ENCODE measurements around the gene C1orf21.

DNA sequence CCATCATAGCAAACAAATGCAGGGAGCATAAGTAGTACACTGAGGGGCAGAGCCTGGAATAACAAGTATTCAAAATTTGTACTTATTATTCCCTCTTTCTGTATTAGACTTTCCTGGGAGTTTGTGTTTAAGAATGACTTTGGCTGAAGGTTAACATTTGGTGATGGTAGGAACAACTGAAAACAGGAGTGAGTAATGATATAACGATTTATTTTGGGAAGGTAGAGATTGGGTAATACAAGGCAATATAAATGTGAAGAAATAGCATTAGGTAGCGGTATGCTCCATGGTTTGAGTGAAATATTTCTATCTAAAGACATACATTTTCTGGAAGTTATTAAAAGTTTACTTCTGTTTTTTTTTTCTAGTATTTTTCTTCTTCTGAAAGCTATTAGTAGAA lies 18.5 kb upstream of the C1orf21 start:
- TF ChIP-seq ZFP3 (CRISPR knock-in tag; IDR thresholded peaks at IDR 0.05) (no peak), OSR1 (CRISPR knock-in tag; IDR thresholded peaks at IDR 0.05) (no peak), RARB (CRISPR knock-in tag; IDR thresholded peaks at IDR 0.05) (no peak), ZNF565 (CRISPR knock-in tag; conservative IDR thresholded peaks at IDR 0.05; ENCODE audit: low read depth) (no peak), BACH2 (CRISPR knock-in tag; IDR thresholded peaks at IDR 0.05; ENCODE audit: borderline replicate concordance) (no peak)
- TF ChIP-seq, protein P1, sequence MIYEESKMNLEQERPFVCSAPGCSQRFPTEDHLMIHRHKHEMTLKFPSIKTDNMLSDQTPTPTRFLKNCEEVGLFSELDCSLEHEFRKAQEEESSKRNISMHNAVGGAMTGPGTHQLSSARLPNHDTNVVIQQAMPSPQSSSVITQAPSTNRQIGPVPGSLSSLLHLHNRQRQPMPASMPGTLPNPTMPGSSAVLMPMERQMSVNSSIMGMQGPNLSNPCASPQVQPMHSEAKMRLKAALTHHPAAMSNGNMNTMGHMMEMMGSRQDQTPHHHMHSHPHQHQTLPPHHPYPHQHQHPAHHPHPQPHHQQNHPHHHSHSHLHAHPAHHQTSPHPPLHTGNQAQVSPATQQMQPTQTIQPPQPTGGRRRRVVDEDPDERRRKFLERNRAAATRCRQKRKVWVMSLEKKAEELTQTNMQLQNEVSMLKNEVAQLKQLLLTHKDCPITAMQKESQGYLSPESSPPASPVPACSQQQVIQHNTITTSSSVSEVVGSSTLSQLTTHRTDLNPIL (CRISPR knock-in tag; IDR thresholded peaks at IDR 0.05; ENCODE audit: low read depth): no peak
